Tibial nerve (tissue), 3 donors: Measurements from ENCODE around the gene WNT5A.

Experiments used
- POLR2A ChIP-seq, 2 donors: fragments of 450-650 bp; IDR thresholded peaks; one replicate each; pipeline ENCODE4 v1.6.1; 2017; ENCODE audit warnings: antibody characterized with exemption in 2 of 2, mild to moderate bottlenecking in 2 of 2, moderate library complexity in 2 of 2
- TF ChIP-seq, protein P1 (sequence below), 5 experiments: fragments of 200-600 bp in 3 of 5; fragments of 450-650 bp in 2 of 5; sonication (generic) in 3 of 5; IDR thresholded peaks; one replicate each; pipeline ENCODE4 v1.5.1; 2016 to 2019; ENCODE audit warnings: antibody characterized with exemption in 5 of 5, mild to moderate bottlenecking in 3 of 5, moderate library complexity in 2 of 5

DNA sequence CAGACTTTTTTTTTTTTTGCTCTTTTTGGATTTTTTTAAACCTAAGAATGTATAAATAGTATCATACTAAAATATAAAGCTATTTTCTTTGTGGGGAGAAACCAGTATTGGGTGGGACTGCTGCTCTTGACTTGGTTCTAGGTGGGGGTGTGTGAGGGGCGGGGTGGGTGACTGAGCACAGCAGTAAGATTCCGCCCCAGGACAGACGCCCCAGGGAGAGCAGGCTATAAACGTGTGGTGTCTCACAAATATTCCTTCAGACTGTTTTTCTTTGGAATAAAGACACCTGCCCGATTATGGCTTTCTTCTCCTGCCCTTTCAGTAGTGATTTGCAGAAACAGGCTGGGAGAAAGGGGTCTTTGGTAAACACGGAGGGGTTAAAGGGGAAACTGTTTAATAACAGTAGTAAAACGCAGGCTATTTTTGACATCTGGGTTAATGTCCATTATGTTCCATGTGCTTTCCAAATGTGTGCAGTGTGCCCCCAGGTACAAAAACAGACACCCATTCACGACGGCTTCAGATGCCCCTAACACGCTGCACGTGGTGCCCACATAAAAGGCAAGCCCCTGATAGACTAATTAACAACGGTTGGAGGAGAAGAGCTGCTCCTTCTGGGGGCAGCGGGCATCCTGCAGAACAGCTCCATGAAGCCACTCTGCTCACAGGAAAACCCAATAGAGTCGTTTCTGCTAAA, 28.6 kb upstream of the WNT5A start:
- TF ChIP-seq, protein P1, sequence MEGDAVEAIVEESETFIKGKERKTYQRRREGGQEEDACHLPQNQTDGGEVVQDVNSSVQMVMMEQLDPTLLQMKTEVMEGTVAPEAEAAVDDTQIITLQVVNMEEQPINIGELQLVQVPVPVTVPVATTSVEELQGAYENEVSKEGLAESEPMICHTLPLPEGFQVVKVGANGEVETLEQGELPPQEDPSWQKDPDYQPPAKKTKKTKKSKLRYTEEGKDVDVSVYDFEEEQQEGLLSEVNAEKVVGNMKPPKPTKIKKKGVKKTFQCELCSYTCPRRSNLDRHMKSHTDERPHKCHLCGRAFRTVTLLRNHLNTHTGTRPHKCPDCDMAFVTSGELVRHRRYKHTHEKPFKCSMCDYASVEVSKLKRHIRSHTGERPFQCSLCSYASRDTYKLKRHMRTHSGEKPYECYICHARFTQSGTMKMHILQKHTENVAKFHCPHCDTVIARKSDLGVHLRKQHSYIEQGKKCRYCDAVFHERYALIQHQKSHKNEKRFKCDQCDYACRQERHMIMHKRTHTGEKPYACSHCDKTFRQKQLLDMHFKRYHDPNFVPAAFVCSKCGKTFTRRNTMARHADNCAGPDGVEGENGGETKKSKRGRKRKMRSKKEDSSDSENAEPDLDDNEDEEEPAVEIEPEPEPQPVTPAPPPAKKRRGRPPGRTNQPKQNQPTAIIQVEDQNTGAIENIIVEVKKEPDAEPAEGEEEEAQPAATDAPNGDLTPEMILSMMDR (IDR thresholded peaks at IDR 0.05) = no peak
- TF ChIP-seq POLR2A (IDR thresholded peaks at IDR 0.05) = no peak
